Measurements from ENCODE around the gene FAM117B. TPM values are rescaled to one million over a fixed set of nuclear protein-coding genes. Genes with fewer than 3 reads are reported as not detected.

FAM117B gene
- total and polyA plus RNA-seq, 7 donors: 3.6 to 8.9 (median 4.6) TPM

DNA sequence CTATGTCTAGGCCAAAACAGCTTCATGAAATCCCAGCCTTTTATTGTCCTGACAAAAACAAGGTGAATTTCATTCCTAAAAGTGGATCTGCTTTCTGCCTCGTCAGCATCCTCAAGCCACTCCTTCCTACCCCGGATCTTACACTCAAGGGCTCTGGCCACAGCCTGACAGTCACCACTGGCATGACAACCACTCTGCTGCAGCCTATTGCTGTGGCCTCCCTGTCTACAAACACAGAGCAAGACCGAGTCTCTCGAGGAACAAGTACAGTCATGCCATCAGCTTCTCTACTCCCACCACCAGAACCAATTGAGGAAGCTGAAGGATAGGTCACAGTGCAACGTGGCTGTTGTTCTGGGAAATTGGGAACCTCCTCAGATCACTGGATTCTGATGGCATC is 130.7 kb downstream of the FAM117B start:
- H3K27me3 ChIP-seq: no peaks in the 10 kb centered on the region
- H3K4me3 ChIP-seq: no peak overlapping the region
- no peak for TF ChIP-seq EP300 (IDR thresholded peaks at IDR 0.05)
- TF ChIP-seq POLR2AphosphoS5 (IDR thresholded peaks at IDR 0.05): no peak
- TF ChIP-seq, protein P1, sequence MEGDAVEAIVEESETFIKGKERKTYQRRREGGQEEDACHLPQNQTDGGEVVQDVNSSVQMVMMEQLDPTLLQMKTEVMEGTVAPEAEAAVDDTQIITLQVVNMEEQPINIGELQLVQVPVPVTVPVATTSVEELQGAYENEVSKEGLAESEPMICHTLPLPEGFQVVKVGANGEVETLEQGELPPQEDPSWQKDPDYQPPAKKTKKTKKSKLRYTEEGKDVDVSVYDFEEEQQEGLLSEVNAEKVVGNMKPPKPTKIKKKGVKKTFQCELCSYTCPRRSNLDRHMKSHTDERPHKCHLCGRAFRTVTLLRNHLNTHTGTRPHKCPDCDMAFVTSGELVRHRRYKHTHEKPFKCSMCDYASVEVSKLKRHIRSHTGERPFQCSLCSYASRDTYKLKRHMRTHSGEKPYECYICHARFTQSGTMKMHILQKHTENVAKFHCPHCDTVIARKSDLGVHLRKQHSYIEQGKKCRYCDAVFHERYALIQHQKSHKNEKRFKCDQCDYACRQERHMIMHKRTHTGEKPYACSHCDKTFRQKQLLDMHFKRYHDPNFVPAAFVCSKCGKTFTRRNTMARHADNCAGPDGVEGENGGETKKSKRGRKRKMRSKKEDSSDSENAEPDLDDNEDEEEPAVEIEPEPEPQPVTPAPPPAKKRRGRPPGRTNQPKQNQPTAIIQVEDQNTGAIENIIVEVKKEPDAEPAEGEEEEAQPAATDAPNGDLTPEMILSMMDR (IDR thresholded peaks at IDR 0.05): no peak
- no peak for TF ChIP-seq POLR2A (IDR thresholded peaks at IDR 0.05)
- no peaks in the 10 kb centered on the region for H3K9me3 ChIP-seq
- no peak overlapping the region for H3K27ac ChIP-seq
- WGBS, 2 donors: 77 to 88% methylated on average over 5 of the region's 5 CpGs
- no peak for DNase-seq
- intact Hi-C loops (cut with DNase I): no loop called here
- no peaks in the 10 kb centered on the region for H3K36me3 ChIP-seq
- peaks cover 0 to 26% (median 3%) of the 10 kb centered on the region in 4 donors for H3K4me1 ChIP-seq

DNA sequence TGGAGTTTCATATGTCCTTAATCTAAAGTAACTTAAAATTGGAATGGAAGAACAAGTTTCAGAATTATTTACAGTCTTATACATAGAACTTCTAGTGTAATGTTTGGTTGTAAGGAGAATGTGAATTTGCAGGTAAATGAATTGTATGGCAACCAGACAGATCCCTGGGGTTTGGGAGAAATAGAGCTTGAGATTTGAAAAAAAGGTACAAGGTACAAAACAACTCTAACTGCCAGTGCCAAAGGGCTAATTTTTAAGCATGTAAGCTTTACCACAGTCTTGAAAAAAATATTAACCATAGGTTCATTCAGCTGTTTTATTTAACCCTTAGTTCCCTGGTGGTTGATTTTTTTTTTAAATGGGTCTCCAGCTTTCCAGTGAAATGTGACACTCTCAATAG is 133.5 kb downstream of the FAM117B start:
- Histone ChIP-seq H3K27ac (no peak overlapping the region), H3K9me3 (no peaks in the 10 kb centered on the region), H3K27me3 (no peaks in the 10 kb centered on the region), H3K4me1 (peaks cover 0 to 26% (median 3%) of the 10 kb centered on the region in 4 donors), H3K36me3 (no peaks in the 10 kb centered on the region), H3K4me3 (no peak overlapping the region)
- TF ChIP-seq, protein P1 (IDR thresholded peaks at IDR 0.05): no peak
- TF ChIP-seq EP300 (IDR thresholded peaks at IDR 0.05): no peak
- no peak for TF ChIP-seq POLR2A (IDR thresholded peaks at IDR 0.05)
- no peak for TF ChIP-seq POLR2AphosphoS5 (IDR thresholded peaks at IDR 0.05)
- DNase-seq: no peak
- intact Hi-C loops (cut with DNase I): no loop called here

DNA sequence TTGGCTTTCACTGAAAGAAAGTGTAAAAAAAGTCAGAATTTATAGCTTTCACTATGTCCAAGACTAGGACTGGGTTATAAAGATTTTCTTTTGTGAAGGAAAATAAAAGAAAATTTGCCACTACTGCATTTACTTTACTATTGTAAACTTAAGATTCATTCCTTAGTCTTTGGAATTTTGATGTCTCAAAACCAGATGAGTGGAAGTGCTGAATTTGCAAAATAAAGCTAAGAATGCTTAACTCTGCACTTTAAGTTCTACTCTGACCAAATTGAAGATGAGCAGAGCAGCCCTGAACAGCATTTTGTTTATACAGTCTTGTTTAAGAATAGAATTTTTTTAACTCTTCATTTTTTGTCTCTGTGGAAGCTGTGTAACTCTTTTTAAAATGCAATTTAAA is 134.4 kb downstream of the FAM117B start:
- DNase-seq: no peak
- TF ChIP-seq POLR2A (IDR thresholded peaks at IDR 0.05) (no peak), EP300 (IDR thresholded peaks at IDR 0.05) (no peak), POLR2AphosphoS5 (IDR thresholded peaks at IDR 0.05) (no peak)
- TF ChIP-seq, protein P1 (IDR thresholded peaks at IDR 0.05): no peak
- intact Hi-C loops (cut with DNase I): no loop called here
- Histone ChIP-seq H3K27ac (no peak overlapping the region), H3K4me1 (peaks cover 0 to 26% (median 3%) of the 10 kb centered on the region in 4 donors), H3K36me3 (peaks cover 0 to 5% (median 0%) of the 10 kb centered on the region in 4 donors), H3K4me3 (no peak overlapping the region), H3K9me3 (no peaks in the 10 kb centered on the region), H3K27me3 (no peaks in the 10 kb centered on the region)

DNA sequence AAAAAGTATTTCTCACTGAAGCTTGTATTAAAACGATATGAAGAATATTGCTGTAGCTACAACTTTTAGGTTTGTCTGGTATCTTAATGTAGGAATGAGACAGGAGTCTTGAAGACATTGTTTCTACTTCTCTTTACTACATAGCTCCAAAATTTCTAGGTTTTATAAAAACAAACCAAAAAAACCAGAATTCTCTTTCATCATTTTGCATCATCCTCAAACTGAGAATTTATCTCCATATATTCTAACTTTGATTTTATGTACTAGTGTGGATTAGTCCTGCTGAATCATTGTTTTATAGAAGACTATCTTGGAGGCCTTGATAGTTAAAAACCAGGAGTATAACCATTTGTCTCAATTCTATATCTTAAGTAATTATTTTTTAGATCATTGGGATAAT is 136.6 kb downstream of the FAM117B start:
- Histone ChIP-seq H3K4me3 (no peak overlapping the region), H3K27ac (no peak overlapping the region), H3K27me3 (no peaks in the 10 kb centered on the region), H3K4me1 (peaks cover 0 to 12% (median 0%) of the 10 kb centered on the region in 4 donors), H3K9me3 (no peaks in the 10 kb centered on the region), H3K36me3 (peaks cover 0 to 13% (median 0%) of the 10 kb centered on the region in 4 donors)
- DNase-seq: no peak
- TF ChIP-seq, protein P1 (IDR thresholded peaks at IDR 0.05): no peak
- no peak for TF ChIP-seq POLR2A (IDR thresholded peaks at IDR 0.05)
- no peak for TF ChIP-seq EP300 (IDR thresholded peaks at IDR 0.05)
- TF ChIP-seq POLR2AphosphoS5 (IDR thresholded peaks at IDR 0.05): no peak
- intact Hi-C loops (cut with DNase I): no loop called here
- WGBS, 2 donors: 83 to 85% methylated on average over 1 of the region's 1 CpG

All from sigmoid colon (tissue), 7 donors.